ENCODE results near the gene SYT7. TPM values are rescaled to one million over a fixed set of nuclear protein-coding genes. Genes with fewer than 3 reads are reported as not detected.

Gene SYT7
- total and polyA plus RNA-seq, 2 of the 8 experiments (the other 6 are each of a cell fraction or from before 2014, with no cell fraction given) = 9.6 to 10.5 TPM

DNA sequence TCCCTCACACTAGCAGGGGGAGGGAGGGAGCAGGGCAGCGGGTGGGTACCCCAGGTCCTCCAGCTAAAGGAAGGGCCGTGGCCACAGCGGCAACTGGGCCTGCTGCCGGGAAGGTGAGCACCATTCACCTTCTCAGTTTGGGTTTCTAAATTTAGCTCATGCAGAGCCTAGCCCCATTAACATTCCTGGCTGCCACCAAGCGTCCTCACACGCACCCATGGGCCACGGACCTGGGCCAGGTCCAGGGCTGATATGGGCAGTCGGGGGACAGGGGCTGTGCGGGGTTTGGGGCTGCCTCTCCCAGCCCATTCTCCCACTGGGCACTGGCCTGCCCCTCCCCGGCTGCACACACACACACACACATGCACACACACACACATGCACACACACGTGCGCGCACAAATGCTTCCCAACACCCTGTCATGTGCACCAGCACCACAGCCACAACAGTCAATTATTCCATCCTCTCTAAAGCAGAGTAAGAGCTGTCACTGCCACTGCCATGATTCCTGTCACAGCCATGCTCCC, 28.7 kb downstream of the SYT7 start (continued):
- TF ChIP-seq, protein P1, sequence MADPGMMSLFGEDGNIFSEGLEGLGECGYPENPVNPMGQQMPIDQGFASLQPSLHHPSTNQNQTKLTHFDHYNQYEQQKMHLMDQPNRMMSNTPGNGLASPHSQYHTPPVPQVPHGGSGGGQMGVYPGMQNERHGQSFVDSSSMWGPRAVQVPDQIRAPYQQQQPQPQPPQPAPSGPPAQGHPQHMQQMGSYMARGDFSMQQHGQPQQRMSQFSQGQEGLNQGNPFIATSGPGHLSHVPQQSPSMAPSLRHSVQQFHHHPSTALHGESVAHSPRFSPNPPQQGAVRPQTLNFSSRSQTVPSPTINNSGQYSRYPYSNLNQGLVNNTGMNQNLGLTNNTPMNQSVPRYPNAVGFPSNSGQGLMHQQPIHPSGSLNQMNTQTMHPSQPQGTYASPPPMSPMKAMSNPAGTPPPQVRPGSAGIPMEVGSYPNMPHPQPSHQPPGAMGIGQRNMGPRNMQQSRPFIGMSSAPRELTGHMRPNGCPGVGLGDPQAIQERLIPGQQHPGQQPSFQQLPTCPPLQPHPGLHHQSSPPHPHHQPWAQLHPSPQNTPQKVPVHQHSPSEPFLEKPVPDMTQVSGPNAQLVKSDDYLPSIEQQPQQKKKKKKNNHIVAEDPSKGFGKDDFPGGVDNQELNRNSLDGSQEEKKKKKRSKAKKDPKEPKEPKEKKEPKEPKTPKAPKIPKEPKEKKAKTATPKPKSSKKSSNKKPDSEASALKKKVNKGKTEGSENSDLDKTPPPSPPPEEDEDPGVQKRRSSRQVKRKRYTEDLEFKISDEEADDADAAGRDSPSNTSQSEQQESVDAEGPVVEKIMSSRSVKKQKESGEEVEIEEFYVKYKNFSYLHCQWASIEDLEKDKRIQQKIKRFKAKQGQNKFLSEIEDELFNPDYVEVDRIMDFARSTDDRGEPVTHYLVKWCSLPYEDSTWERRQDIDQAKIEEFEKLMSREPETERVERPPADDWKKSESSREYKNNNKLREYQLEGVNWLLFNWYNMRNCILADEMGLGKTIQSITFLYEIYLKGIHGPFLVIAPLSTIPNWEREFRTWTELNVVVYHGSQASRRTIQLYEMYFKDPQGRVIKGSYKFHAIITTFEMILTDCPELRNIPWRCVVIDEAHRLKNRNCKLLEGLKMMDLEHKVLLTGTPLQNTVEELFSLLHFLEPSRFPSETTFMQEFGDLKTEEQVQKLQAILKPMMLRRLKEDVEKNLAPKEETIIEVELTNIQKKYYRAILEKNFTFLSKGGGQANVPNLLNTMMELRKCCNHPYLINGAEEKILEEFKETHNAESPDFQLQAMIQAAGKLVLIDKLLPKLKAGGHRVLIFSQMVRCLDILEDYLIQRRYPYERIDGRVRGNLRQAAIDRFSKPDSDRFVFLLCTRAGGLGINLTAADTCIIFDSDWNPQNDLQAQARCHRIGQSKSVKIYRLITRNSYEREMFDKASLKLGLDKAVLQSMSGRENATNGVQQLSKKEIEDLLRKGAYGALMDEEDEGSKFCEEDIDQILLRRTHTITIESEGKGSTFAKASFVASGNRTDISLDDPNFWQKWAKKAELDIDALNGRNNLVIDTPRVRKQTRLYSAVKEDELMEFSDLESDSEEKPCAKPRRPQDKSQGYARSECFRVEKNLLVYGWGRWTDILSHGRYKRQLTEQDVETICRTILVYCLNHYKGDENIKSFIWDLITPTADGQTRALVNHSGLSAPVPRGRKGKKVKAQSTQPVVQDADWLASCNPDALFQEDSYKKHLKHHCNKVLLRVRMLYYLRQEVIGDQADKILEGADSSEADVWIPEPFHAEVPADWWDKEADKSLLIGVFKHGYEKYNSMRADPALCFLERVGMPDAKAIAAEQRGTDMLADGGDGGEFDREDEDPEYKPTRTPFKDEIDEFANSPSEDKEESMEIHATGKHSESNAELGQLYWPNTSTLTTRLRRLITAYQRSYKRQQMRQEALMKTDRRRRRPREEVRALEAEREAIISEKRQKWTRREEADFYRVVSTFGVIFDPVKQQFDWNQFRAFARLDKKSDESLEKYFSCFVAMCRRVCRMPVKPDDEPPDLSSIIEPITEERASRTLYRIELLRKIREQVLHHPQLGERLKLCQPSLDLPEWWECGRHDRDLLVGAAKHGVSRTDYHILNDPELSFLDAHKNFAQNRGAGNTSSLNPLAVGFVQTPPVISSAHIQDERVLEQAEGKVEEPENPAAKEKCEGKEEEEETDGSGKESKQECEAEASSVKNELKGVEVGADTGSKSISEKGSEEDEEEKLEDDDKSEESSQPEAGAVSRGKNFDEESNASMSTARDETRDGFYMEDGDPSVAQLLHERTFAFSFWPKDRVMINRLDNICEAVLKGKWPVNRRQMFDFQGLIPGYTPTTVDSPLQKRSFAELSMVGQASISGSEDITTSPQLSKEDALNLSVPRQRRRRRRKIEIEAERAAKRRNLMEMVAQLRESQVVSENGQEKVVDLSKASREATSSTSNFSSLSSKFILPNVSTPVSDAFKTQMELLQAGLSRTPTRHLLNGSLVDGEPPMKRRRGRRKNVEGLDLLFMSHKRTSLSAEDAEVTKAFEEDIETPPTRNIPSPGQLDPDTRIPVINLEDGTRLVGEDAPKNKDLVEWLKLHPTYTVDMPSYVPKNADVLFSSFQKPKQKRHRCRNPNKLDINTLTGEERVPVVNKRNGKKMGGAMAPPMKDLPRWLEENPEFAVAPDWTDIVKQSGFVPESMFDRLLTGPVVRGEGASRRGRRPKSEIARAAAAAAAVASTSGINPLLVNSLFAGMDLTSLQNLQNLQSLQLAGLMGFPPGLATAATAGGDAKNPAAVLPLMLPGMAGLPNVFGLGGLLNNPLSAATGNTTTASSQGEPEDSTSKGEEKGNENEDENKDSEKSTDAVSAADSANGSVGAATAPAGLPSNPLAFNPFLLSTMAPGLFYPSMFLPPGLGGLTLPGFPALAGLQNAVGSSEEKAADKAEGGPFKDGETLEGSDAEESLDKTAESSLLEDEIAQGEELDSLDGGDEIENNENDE (IDR thresholded peaks at IDR 0.05; ENCODE audit: insufficient replicate concordance, low read length) = no peak

All from H1 (cell line).